Naive B cell (primary cell): Measurements from ENCODE around the gene PTPRO. TPM values are rescaled to one million over a fixed set of nuclear protein-coding genes. Genes with fewer than 3 reads are reported as not detected.

Experiments
- ATAC-seq, 2 donors: fragments of 150-1000 bp; cut with Tn5 transposase; 2 replicates each; pipeline ENCODE4 v1.10.0; 2021; ENCODE audit warnings: low read depth in 2 of 2, mild to moderate bottlenecking in 2 of 2, moderate library complexity in 2 of 2
- DNase-seq: peaks from one replicate; pipeline ENCODE4 v3.0.0; 2022
- H3K27ac Mint-ChIP-seq, 6 donors: one replicate each; pipeline ENCODE4 v1.8.0; 2020 to 2022; ENCODE audit warnings: mild to moderate bottlenecking in 6 of 6, mixed read lengths in 6 of 6, moderate library complexity in 5 of 6, inconsistent platforms in 2 of 6
- H3K27me3 Mint-ChIP-seq, 3 donors: one replicate each; pipeline ENCODE4 v1.8.0; 2021 to 2022; ENCODE audit warnings: mixed read lengths in 3 of 3, mild to moderate bottlenecking in 1 of 3
- H3K36me3 Mint-ChIP-seq, 2 donors: one replicate each; pipeline ENCODE4 v1.8.0; 2020 to 2022; ENCODE audit warnings: mixed read lengths in 2 of 2, inconsistent platforms in 1 of 2, mild to moderate bottlenecking in 1 of 2
- H3K4me1 Mint-ChIP-seq, 3 donors: one replicate each; pipeline ENCODE4 v1.8.0; 2020 to 2022; ENCODE audit warnings: mixed read lengths in 3 of 3, inconsistent platforms in 1 of 3, mild to moderate bottlenecking in 1 of 3, moderate library complexity in 1 of 3
- H3K4me3 Mint-ChIP-seq, 8 donors: one replicate each; pipeline ENCODE4 v1.8.0; 2020 to 2022; ENCODE audit warnings: mild to moderate bottlenecking in 8 of 8, mixed read lengths in 8 of 8, moderate library complexity in 8 of 8, inconsistent platforms in 2 of 8
- H3K9me3 Mint-ChIP-seq, 7 donors: one replicate each; pipeline ENCODE4 v1.8.0; 2020 to 2022; ENCODE audit warnings: mixed read lengths in 7 of 7, mild to moderate bottlenecking in 5 of 7, inconsistent platforms in 2 of 7, moderate library complexity in 1 of 7
- polyA plus RNA-seq, 6 donors: library from polyadenylated mRNA; unstranded; fragments of 300-500 nt; fragmentation: Illumina TruSeq; gene quantifications; one replicate each; pipeline ENCODE4 v1.2.3, GENCODE V29; 2021; ENCODE audit warnings: low read depth in 6 of 6

PTPRO gene
- polyA plus RNA-seq, 6 donors from 2014 or later: 9.6 to 21.8 (median 13.8) TPM

DNA sequence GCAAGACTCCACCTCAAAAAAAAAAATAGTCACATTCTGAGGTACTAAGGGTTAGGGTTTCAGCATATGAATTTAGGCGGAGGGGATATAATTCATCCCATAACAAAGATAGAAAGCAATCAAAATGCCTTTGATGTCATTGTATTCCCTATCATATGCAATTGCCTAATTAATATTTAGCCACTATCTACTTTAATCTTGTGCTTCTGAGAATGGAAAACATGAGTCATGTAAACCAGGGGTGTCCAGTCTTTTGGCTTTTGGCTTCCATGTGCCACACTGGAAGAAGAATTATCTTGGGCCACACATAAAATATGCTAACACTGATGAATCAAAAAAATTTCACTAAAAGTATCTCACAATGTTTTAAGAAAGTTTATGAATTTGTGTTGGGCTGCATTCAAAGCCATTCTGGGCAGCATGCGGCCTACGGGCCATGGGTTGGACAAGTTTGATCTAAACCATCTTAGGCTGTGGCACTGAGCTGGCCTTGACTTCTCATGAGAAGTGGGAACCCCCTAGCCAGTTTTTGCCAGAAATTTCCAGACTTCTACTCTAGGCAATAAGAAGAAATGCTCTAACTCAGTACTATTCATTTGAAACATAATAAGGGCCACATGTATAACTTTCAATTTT, 219.8 kb downstream of the PTPRO start:
- H3K27me3 Mint-ChIP-seq: no peaks in the 10 kb centered on the region

DNA sequence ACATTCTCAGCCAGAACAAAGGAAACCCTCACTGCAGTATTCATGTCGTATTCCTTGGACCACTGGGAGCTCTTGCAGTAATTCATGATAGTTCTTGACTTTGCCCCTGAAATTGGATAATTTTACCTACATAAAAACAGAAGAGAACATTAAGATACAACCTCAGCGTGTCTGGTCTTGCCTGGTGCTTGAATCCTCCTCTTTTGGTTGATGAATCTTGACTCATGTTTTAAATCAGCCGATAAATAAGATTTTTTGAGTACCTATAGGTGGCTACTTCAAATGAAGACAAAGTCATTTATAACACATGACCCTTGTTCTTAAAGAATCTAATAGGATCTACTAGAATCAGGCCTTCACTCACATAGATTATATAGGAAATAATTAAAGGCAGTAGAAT, 221.0 kb downstream of the PTPRO start:
- Mint-ChIP-seq H3K36me3 (no peaks in the 10 kb centered on the region), H3K4me3 (peak overlapping the region in 2 of 8 donors; percentile 35 to 37), H3K27me3 (no peaks in the 10 kb centered on the region), H3K27ac (peak overlapping the region in 3 of 6 donors; percentile 56 to 96 (median 74)), H3K4me1 (peaks cover 27 to 38% (median 35%) of the 10 kb centered on the region in 3 donors), H3K9me3 (no peaks in the 10 kb centered on the region)
- DNase-seq (no peak), ATAC-seq (no peak)

More for the DNA sequence above, 219.8 kb downstream of the PTPRO start:
- Mint-ChIP-seq H3K9me3 (no peaks in the 10 kb centered on the region), H3K4me1 (peaks cover 23 to 26% (median 24%) of the 10 kb centered on the region in 3 donors), H3K36me3 (no peaks in the 10 kb centered on the region), H3K27ac (no peak overlapping the region), H3K4me3 (no peak overlapping the region)
- no peak for DNase-seq
- ATAC-seq: no peak

DNA sequence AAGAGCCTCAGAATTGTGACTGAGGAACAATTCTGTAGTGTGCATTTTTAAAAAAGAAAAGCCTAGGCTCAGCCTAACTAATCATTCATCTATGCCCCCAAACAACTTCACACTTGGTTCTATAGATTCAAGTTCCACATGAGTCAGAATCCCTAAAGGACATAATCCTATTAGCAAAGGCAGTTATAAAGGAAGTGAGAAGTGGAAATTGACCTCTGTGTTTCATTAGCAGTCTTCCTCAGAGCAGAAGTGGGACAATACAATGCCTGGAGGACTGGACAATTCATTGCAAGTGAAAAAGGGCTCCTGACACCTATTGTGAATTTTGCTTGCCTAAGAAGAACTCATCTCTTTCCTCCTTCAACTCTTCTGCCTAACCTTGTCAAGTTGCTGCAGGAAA, 222.3 kb downstream of the PTPRO start:
- ATAC-seq: no peak
- no peak for DNase-seq
- H3K4me1 Mint-ChIP-seq: peaks cover 31 to 45% (median 43%) of the 10 kb centered on the region in 3 donors

DNA sequence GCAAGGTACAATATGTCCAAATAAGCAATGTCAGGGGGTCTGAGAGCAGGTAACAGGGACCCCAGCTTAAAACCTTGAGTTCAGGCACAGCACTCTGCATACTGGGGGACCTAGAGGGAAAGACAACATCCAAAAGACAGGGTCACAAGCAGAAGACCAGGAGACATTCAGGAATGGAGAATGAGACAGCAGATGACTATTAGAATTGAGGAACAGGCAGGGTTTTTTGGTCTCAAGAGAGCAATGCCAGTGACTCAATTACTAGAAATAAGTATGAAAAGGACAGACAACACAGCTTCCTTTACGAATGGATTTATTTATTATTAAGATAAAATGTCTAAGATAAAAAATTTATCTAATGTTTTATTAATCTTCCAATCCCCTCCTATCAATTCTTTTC, 223.0 kb downstream of the PTPRO start:
- ATAC-seq: no peak
- Mint-ChIP-seq H3K27ac (peak overlapping the region; percentile 86 to 98 (median 97)), H3K27me3 (no peaks in the 10 kb centered on the region), H3K4me1 (peaks cover 33 to 53% (median 50%) of the 10 kb centered on the region in 3 donors), H3K36me3 (peaks cover 10 to 12% of the 10 kb centered on the region in 2 donors), H3K9me3 (no peaks in the 10 kb centered on the region), H3K4me3 (peak overlapping the region; percentile 49 to 90 (median 81))
- no peak for DNase-seq

More for the DNA sequence above, 222.3 kb downstream of the PTPRO start:
- peaks cover 4 to 7% of the 10 kb centered on the region in 2 donors for H3K36me3 Mint-ChIP-seq
- H3K27ac Mint-ChIP-seq: peak overlapping the region in 5 of 6 donors; percentile 86 to 98 (median 96)
- peak overlapping the region in 4 of 8 donors; percentile 49 to 59 (median 59) for H3K4me3 Mint-ChIP-seq
- H3K9me3 Mint-ChIP-seq: no peaks in the 10 kb centered on the region
- H3K27me3 Mint-ChIP-seq: no peaks in the 10 kb centered on the region

DNA sequence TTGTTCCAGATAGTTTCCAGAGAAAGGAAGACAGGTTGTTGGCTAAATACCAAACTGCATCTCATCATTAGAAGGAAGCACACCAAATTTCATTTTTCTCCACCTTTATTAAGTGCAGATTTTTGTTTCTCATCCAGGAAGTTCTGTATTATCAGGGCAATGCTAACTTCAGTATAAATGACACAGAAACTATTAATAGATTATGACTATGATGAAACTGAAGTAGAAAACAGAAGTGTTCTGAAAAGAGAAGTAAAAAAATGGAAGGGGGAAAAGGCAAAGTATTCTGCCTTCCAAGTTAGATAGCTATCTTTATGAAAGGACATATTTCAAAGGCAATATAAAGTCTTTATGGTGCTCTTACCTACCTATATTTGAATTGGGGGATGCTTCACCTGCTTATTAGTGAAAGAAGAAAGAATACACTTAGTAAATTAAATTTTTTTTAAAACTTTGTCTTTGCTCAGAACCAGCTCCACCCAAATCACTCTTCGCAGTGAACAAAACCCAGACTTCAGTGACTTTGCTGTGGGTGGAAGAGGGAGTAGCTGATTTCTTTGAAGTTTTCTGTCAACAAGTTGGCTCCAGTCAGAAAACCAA, 223.9 kb downstream of the PTPRO start:
- peak; percentile 90 to 91 for ATAC-seq
- Mint-ChIP-seq H3K4me1 (peaks cover 37 to 61% (median 50%) of the 10 kb centered on the region in 3 donors), H3K36me3 (peaks cover 10 to 20% of the 10 kb centered on the region in 2 donors), H3K27me3 (no peaks in the 10 kb centered on the region), H3K9me3 (no peaks in the 10 kb centered on the region), H3K4me3 (peak overlapping the region; percentile 76 to 91 (median 88)), H3K27ac (peak overlapping the region; percentile 93 to 98 (median 98))
- peak; percentile 69 for DNase-seq

DNA sequence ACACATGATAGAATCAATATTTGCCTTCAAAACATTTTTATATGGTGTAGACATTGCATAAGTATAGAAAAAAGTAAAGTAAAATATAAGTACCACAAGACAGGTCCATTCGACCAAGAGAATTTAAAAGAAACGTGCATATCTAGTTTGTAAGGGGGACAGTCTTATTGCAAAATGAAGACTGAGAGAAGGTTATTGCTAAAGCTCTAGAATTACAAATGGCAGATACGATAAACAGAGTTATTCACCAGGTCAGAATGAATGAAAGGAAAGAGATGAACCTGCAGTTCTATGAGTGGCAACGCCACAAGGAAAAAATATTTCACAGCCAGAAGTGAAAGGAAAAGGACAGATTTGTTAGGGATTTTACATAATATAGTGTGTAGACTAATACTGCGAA, 224.8 kb downstream of the PTPRO start:
- peak overlapping the region; percentile 76 to 91 (median 88) for H3K4me3 Mint-ChIP-seq
- H3K36me3 Mint-ChIP-seq: peaks cover 10 to 21% of the 10 kb centered on the region in 2 donors
- no peak for DNase-seq
- peak overlapping the region; percentile 93 to 98 (median 96) for H3K27ac Mint-ChIP-seq
- no peak for ATAC-seq
- peaks cover 37 to 63% (median 50%) of the 10 kb centered on the region in 3 donors for H3K4me1 Mint-ChIP-seq
- no peaks in the 10 kb centered on the region for H3K9me3 Mint-ChIP-seq
- no peaks in the 10 kb centered on the region for H3K27me3 Mint-ChIP-seq

DNA sequence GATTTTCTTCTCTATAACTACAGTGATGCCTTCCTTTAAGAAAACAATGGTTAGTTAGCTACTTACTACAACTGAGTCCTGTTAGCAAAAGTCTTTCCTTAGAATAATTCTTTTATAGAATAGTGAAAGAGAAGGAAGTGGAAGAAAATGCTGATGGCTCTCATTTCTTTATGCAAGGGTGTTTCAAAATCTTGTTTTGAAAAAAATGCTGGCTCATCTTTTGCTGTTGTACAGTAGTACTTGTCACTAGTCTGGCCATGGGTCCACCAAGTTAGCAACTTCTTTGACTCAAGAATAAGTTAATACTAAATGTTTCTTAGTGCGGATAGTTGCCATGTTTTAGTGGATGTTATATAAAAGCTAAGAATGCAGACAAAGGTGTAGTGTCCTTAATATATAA, 225.4 kb downstream of the PTPRO start:
- Mint-ChIP-seq H3K27ac (peak overlapping the region; percentile 93 to 98 (median 96)), H3K4me3 (peak overlapping the region; percentile 76 to 91 (median 88))
- no peak for ATAC-seq

DNA sequence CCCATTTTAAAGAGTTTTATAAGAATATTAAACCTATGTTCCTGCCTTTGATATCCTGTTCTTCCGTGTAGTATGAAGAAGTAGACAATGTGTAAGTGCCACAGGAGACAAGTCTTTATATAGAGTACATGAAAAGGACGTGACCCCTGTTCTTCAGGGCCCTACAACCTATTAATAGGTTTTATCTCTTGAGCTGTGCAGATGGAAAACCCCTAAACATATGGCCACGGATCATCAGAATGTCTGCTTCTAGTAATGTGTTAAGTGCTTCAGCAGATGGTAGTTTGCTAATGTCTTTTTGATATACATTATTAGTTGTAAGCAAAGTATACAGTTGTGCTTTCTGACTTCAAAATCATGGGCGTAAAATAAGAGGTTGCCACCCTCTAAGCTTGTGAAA, 228.5 kb downstream of the PTPRO start:
- peaks cover 25 to 34% of the 10 kb centered on the region in 2 donors for H3K36me3 Mint-ChIP-seq
- ATAC-seq (peak in 1 of 2 donors; percentile 17), DNase-seq (no peak)
- H3K4me3 Mint-ChIP-seq: peak overlapping the region in 3 of 8 donors; percentile 12 to 65 (median 44)
- no peaks in the 10 kb centered on the region for H3K9me3 Mint-ChIP-seq
- no peaks in the 10 kb centered on the region for H3K27me3 Mint-ChIP-seq
- H3K27ac Mint-ChIP-seq: peak overlapping the region in 1 of 6 donors; percentile 16
- H3K4me1 Mint-ChIP-seq: peaks cover 26 to 50% (median 43%) of the 10 kb centered on the region in 3 donors

More for the DNA sequence above, 225.4 kb downstream of the PTPRO start:
- no peak for DNase-seq
- Mint-ChIP-seq H3K4me1 (peaks cover 37 to 63% (median 50%) of the 10 kb centered on the region in 3 donors), H3K36me3 (peaks cover 11 to 25% of the 10 kb centered on the region in 2 donors), H3K27me3 (no peaks in the 10 kb centered on the region), H3K9me3 (no peaks in the 10 kb centered on the region)

DNA sequence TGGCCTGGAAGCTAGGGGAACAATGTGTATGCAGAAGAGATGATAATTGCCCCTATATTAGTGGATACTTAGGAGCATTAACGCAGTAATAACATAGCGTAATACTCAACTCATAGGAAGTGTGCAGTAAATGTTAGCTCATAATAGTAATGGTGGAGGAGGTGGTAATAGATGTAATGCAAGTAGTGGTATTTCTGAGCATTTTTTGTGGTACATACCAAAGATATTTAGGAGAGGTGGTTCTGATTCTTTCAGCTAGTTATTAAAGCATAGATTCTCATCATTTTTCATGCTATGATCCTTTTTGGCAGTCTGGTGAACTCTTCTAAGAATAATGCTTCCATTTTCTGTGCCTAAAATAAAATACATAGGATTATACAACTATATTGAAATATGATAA, 233.1 kb downstream of the PTPRO start:
- peak overlapping the region in 1 of 6 donors; percentile 29 for H3K27ac Mint-ChIP-seq
- no peak for DNase-seq
- H3K4me1 Mint-ChIP-seq: peaks cover 6 to 15% (median 11%) of the 10 kb centered on the region in 3 donors
- H3K4me3 Mint-ChIP-seq: no peak overlapping the region
- H3K27me3 Mint-ChIP-seq: no peaks in the 10 kb centered on the region
- H3K36me3 Mint-ChIP-seq: peaks cover 28 to 37% of the 10 kb centered on the region in 2 donors
- no peaks in the 10 kb centered on the region for H3K9me3 Mint-ChIP-seq
- ATAC-seq: no peak

DNA sequence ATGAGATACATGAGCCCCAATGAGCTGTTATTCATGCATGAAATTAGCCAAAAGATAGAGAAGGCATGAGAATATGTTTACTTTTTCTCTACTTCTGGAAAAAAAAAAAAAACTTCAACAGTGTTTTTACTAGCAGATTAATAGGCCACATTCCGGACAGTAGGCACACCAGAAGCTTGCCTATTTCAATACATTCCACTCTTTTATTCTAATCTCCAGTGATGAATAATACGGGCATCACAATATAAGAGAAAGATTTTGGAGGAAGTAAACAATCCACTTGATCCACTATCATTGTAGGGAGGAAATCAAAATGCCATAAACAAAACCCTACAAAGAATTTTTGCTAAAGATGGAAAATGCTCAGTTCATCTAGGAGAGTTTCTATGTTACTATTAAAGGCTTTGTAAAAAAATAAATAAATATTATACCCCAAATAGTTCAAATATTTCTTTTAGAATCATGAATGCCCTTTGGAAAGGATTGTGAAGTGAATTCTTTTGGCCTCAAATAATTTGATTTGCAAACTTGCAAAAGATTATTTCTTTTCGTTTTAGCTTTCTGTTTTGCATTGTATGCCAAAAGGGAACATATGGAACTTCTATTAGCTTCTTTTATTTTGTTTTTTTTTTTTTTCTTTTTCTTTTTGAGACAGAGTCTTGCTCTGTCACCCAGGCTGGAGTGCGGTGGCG, 234.2 kb downstream of the PTPRO start:
- Mint-ChIP-seq H3K27ac (no peak overlapping the region), H3K36me3 (peaks cover 28 to 31% of the 10 kb centered on the region in 2 donors), H3K27me3 (no peaks in the 10 kb centered on the region), H3K9me3 (no peaks in the 10 kb centered on the region), H3K4me1 (peaks cover 6% of the 10 kb centered on the region in 3 donors), H3K4me3 (no peak overlapping the region)
- no peak for ATAC-seq
- DNase-seq: no peak

DNA sequence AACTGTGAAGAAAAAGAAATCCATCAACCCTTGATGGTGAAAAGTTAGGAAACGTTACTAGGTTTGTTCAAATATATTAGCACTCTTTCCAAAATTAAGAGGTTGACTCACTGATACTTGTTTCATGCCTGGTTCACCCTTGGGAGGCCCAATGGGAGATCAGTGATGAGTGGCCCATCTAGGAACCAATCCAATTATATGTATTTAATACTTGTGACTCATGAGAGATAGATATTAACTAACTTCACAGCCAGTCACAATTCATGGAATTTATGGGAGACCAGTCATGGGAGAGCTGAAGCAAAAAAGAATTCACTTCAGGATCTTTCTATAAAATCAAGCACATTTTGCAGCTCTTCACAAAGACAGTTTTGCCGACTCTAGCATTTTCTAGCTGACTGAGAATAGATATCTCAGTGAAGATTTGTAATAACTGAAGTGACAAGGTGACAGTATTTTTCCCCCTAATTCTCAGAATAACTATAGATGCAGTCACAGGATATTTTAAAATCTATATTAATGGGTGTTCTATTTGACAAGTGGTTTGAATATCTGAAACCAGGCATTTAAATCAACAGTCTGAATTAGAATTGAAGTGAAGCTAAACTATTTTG, 236.7 kb downstream of the PTPRO start:
- ATAC-seq: no peak
- peaks cover 12 to 19% (median 14%) of the 10 kb centered on the region in 3 donors for H3K4me1 Mint-ChIP-seq
- H3K9me3 Mint-ChIP-seq: no peaks in the 10 kb centered on the region
- DNase-seq: no peak
- peaks cover 14 to 22% of the 10 kb centered on the region in 2 donors for H3K36me3 Mint-ChIP-seq
- no peak overlapping the region for H3K27ac Mint-ChIP-seq
- no peak overlapping the region for H3K4me3 Mint-ChIP-seq
- no peaks in the 10 kb centered on the region for H3K27me3 Mint-ChIP-seq

DNA sequence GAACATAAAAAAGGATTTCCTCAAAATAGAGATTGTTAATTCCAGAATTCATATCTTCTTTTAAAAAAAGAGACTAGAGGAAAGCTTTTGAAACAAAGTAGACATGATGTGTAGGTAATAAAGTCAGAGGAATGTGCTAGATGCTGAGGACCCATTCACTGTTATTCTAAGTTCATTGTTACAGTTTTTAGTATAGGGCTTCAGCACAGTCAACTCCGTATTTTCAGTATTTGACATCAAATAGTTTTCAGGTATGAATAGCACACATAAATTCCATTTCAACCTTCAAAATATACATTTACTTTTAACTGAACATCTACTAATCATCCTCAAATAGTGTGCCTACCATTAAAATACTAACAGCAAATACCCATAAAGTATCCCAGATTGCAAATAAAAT, 239.1 kb downstream of the PTPRO start:
- Mint-ChIP-seq H3K36me3 (peaks cover 14 to 26% of the 10 kb centered on the region in 2 donors), H3K27me3 (no peaks in the 10 kb centered on the region), H3K27ac (peak overlapping the region in 1 of 6 donors; percentile 52), H3K4me1 (peaks cover 16 to 23% (median 18%) of the 10 kb centered on the region in 3 donors), H3K4me3 (no peak overlapping the region), H3K9me3 (no peaks in the 10 kb centered on the region)
- no peak for ATAC-seq
- DNase-seq: no peak

DNA sequence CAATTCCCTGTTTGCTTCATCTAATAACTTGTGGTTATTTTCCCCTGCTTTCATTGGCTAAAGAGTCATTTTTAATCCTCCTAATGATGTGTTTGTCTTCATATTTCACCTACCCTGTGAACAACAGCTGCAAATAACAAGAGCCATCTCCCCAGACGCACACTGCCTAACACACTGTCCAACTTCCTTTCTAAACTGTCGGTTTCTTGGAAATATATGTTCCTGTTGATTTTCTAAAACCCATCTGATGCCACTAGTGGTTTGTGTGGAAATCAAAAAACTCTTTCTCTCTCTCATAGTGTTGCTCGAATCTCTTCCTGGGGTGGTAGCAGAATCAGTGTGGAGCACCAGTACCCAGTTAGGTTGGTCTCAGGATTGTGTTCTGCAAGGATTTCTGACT, 240.0 kb downstream of the PTPRO start:
- H3K27ac Mint-ChIP-seq: peak overlapping the region in 4 of 6 donors; percentile 3 to 93 (median 14)
- no peaks in the 10 kb centered on the region for H3K9me3 Mint-ChIP-seq
- no peaks in the 10 kb centered on the region for H3K27me3 Mint-ChIP-seq
- DNase-seq (no peak), ATAC-seq (no peak)
- peak overlapping the region in 1 of 8 donors; percentile 13 for H3K4me3 Mint-ChIP-seq
- peaks cover 21 to 32% of the 10 kb centered on the region in 2 donors for H3K36me3 Mint-ChIP-seq
- H3K4me1 Mint-ChIP-seq: peaks cover 16 to 25% (median 25%) of the 10 kb centered on the region in 3 donors
